Type B pancreatic cell (in vitro differentiated cells): ENCODE data around the gene BLTP2. TPM values are rescaled to one million over a fixed set of nuclear protein-coding genes. Genes with fewer than 3 reads are reported as not detected.

Source experiments
- DNase-seq: peaks from one replicate; pipeline ENCODE4 v3.0.0; 2021; ENCODE audit warnings: mixed read lengths; ENCODE audit not compliant: unreplicated experiment; ENCODE audit errors: extremely low spot score
- H3K27ac Mint-ChIP-seq: 2 replicates; pipeline ENCODE4 v1.8.0; 2021; ENCODE audit warnings: mild to moderate bottlenecking, mixed read lengths
- H3K27me3 Mint-ChIP-seq: 2 replicates; pipeline ENCODE4 v1.8.0; 2021; ENCODE audit warnings: mixed read lengths
- H3K36me3 Mint-ChIP-seq: 2 replicates; pipeline ENCODE4 v1.8.0; 2021; ENCODE audit warnings: mixed read lengths
- H3K4me1 Mint-ChIP-seq: one replicate; pipeline ENCODE4 v1.8.0; 2021; ENCODE audit warnings: mixed read lengths; ENCODE audit not compliant: unreplicated experiment
- H3K4me3 Mint-ChIP-seq: 2 replicates; pipeline ENCODE4 v1.8.0; 2021; ENCODE audit warnings: mild to moderate bottlenecking, mixed read lengths
- H3K9me3 Mint-ChIP-seq: 2 replicates; pipeline ENCODE4 v1.8.0; 2021; ENCODE audit warnings: mixed read lengths
- CTCF ChIP-seq: fragments of 200-600 bp; sonication (generic); conservative IDR thresholded peaks from 2 replicates; pipeline ENCODE4 v1.5.0; 2021; ENCODE audit warnings: antibody characterized with exemption, mild to moderate bottlenecking
- total RNA-seq: library from RNA; stranded (reverse); gene quantifications from 2 replicates; pipeline ENCODE4 v1.2.1, GENCODE V29; 2021; ENCODE audit warnings: low replicate concordance

BLTP2 gene
- total RNA-seq, 1 donor from 2014 or later: 151 TPM

- Mint-ChIP-seq H3K36me3 (peaks cover 32% of the 10 kb centered on the region), H3K27me3 (no peaks in the 10 kb centered on the region), H3K27ac (no peak overlapping the region), H3K4me1 (no peaks in the 10 kb centered on the region), H3K9me3 (no peaks in the 10 kb centered on the region), H3K4me3 (no peak overlapping the region)
- no peak for DNase-seq
- TF ChIP-seq CTCF: no peak
Observed at GRCh38 chr17:28624148-28624547, 20.8 kb downstream of the BLTP2 start.

- Mint-ChIP-seq H3K9me3 (no peaks in the 10 kb centered on the region), H3K4me1 (no peaks in the 10 kb centered on the region), H3K27me3 (no peaks in the 10 kb centered on the region), H3K36me3 (peaks cover 33% of the 10 kb centered on the region), H3K4me3 (no peak overlapping the region), H3K27ac (no peak overlapping the region)
- no peak for TF ChIP-seq CTCF
- no peak for DNase-seq
Observed at GRCh38 chr17:28623696-28624095, 21.3 kb downstream of the BLTP2 start.

- H3K36me3 Mint-ChIP-seq: peaks cover 33% of the 10 kb centered on the region
- H3K4me1 Mint-ChIP-seq: no peaks in the 10 kb centered on the region
- no peak overlapping the region for H3K27ac Mint-ChIP-seq
- H3K27me3 Mint-ChIP-seq: no peaks in the 10 kb centered on the region
- no peak overlapping the region for H3K4me3 Mint-ChIP-seq
- no peak for DNase-seq
- no peak for TF ChIP-seq CTCF
- H3K9me3 Mint-ChIP-seq: no peaks in the 10 kb centered on the region
Observed at GRCh38 chr17:28622186-28622585, 22.8 kb downstream of the BLTP2 start.

GRCh38 chr17:28620010-28620409 is 24.9 kb downstream of the BLTP2 start:
- no peak for TF ChIP-seq CTCF
- H3K36me3 Mint-ChIP-seq: peaks cover 35% of the 10 kb centered on the region
- no peaks in the 10 kb centered on the region for H3K4me1 Mint-ChIP-seq
- DNase-seq: no peak
- H3K27ac Mint-ChIP-seq: no peak overlapping the region
- no peaks in the 10 kb centered on the region for H3K9me3 Mint-ChIP-seq
- H3K4me3 Mint-ChIP-seq: no peak overlapping the region
- H3K27me3 Mint-ChIP-seq: no peaks in the 10 kb centered on the region

- H3K4me1 Mint-ChIP-seq: no peaks in the 10 kb centered on the region
Observed at GRCh38 chr17:28618464-28618863, 26.5 kb downstream of the BLTP2 start.

More at GRCh38 chr17:28618464-28618863, 26.5 kb downstream of the BLTP2 start:
- TF ChIP-seq CTCF: no peak
- H3K27ac Mint-ChIP-seq: no peak overlapping the region
- peaks cover 35% of the 10 kb centered on the region for H3K36me3 Mint-ChIP-seq
- no peaks in the 10 kb centered on the region for H3K9me3 Mint-ChIP-seq
- no peak overlapping the region for H3K4me3 Mint-ChIP-seq
- DNase-seq: no peak
- no peaks in the 10 kb centered on the region for H3K27me3 Mint-ChIP-seq
